ENCODE data around the gene SPTSSB.

DNA sequence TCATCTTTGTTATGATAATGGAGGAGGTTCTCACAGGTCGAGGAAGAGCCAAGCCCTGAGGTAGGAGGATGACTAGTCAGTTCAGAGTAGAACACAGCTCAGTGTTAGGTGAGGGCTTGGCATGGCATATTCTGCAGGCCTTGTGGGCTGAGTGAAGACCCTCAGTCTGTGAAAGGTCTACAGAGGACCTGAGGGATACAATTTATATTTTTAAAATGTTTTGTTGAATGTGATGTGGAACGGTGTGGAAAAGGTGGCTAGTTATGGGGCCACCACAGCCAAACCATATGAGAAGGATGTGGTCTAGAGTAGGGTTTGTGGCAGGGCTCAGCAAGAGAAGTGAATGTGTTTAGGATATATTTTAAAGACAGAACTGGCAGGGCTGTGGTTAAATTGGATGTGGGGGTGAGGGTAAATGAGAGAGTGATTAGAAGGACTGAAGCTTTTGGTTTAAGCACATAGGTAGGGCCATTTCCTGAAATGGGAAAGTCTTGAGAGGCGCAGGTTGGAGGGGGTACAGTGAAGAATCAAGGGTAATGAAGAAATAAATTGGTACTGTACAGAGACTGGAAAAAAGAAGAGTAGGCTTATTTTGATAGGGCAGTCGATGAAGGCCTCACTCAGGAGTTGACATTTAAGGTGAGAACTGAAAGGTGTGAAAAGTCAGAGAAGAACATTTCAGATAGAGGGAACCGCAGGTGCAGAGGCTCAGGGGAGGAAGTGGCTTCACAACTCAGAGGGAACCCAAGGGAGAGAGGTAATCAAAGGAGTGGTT is 60.5 kb downstream of the SPTSSB start:
- no peak for TF ChIP-seq CTCF (IDR thresholded peaks at IDR 0.05)
- TF ChIP-seq POLR2A (IDR thresholded peaks at IDR 0.05), result no peak
